PFSK-1 (cell line): Measurements from ENCODE around the gene KCNIP3.

Experiments used
- POLR2AphosphoS5 ChIP-seq: IDR thresholded peaks from 2 replicates; pipeline ENCODE4 v1.6.1; 2012; ENCODE audit warnings: low read depth, mild to moderate bottlenecking, control low read depth, low read length, moderate library complexity
- SIN3A ChIP-seq: IDR thresholded peaks from 2 replicates; pipeline ENCODE4 v1.6.1; 2012; ENCODE audit warnings: mild to moderate bottlenecking, low read length, moderate library complexity, borderline replicate concordance; ENCODE audit not compliant: insufficient read depth
- TAF1 ChIP-seq: IDR thresholded peaks from 2 replicates; pipeline ENCODE4 v1.6.1; 2012; ENCODE audit warnings: low read length, control low read depth, borderline replicate concordance; ENCODE audit not compliant: insufficient read depth
- TF ChIP-seq, protein P1 (sequence below), 2 experiments: IDR thresholded peaks; 2 replicates each; pipeline versions ENCODE4 v1.6.1 to v1.8.0; 2011 to 2012; ENCODE audit warnings: low read depth in 2 of 2, low read length in 2 of 2, control low read depth in 1 of 2, inconsistent platforms in 1 of 2, mild to moderate bottlenecking in 1 of 2, moderate library complexity in 1 of 2; ENCODE audit not compliant: insufficient read depth in 1 of 2

DNA sequence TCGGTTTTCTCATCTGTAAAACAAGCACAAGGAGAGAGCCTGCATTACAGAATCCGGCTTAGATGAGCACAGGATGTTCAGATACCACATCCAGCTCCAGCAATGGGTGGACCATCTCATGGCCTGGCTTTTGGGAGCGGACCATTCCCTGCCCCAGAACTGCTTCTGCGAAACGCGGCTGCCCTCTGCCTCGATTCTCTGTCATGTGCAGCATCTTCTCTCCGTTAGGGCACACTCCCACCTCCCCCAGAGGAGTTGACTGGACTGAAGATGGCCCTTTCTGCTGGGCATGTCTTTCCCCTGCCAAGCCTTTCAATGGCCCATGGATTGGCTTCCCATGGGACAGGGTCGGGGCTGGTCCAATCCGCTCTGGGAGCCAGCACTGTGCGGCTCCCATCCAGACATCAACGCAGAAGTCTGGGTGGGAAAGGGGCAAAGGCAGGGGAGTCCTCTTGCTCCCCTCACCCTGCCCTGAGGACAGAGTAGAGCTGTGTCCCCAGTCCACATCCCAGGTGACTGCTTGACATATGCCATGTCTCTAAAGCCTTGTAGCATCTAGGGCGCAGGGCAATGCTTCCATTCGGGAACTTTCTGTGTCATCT, 91.0 kb downstream of the KCNIP3 start:
- TF ChIP-seq, protein P1, sequence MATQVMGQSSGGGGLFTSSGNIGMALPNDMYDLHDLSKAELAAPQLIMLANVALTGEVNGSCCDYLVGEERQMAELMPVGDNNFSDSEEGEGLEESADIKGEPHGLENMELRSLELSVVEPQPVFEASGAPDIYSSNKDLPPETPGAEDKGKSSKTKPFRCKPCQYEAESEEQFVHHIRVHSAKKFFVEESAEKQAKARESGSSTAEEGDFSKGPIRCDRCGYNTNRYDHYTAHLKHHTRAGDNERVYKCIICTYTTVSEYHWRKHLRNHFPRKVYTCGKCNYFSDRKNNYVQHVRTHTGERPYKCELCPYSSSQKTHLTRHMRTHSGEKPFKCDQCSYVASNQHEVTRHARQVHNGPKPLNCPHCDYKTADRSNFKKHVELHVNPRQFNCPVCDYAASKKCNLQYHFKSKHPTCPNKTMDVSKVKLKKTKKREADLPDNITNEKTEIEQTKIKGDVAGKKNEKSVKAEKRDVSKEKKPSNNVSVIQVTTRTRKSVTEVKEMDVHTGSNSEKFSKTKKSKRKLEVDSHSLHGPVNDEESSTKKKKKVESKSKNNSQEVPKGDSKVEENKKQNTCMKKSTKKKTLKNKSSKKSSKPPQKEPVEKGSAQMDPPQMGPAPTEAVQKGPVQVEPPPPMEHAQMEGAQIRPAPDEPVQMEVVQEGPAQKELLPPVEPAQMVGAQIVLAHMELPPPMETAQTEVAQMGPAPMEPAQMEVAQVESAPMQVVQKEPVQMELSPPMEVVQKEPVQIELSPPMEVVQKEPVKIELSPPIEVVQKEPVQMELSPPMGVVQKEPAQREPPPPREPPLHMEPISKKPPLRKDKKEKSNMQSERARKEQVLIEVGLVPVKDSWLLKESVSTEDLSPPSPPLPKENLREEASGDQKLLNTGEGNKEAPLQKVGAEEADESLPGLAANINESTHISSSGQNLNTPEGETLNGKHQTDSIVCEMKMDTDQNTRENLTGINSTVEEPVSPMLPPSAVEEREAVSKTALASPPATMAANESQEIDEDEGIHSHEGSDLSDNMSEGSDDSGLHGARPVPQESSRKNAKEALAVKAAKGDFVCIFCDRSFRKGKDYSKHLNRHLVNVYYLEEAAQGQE (IDR thresholded peaks at IDR 0.05; ENCODE audit: insufficient read depth in 1 of 2, low read depth in 2 of 2, low read length in 2 of 2), result no peak
- no peak for TF ChIP-seq TAF1
- no peak for TF ChIP-seq POLR2AphosphoS5
- TF ChIP-seq SIN3A, result no peak
